NOMO-1 (cell line): Measurements from ENCODE around the gene MFSD6.
"Not testable (repeated sequence)": the region's sequence is repeated elsewhere in the genome, so short reads cannot be mapped to it uniquely, and the experiment has no call there.

ENCODE experiments used
- DNase-seq, 2 experiments: peaks; one replicate each; lab custom pipeline; 2025; ENCODE audit not compliant: unreplicated experiment in 2 of 2; lab: John Stamatoyannopoulos, UW

Gene MFSD6

DNA sequence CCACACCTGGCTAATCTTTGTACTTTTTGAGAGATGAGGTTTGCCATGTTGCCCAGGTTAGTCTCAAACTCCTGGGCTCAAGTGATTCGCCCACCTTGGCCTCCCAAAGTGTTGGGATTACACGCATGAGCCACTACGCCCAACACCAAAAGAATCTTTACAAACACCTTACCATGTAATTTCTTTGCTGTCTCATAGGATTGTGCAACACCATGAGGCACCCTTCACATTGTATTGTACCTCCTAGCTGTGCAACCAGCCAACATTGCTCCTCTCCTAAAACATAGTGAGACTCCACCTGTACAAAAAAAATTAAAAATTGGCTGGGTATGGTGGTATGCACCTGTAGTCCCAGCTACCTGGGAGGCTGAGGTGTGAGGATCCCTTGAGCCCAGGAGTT, 3.1 kb upstream of the MFSD6 start:
- DNase-seq, result no peak

DNA sequence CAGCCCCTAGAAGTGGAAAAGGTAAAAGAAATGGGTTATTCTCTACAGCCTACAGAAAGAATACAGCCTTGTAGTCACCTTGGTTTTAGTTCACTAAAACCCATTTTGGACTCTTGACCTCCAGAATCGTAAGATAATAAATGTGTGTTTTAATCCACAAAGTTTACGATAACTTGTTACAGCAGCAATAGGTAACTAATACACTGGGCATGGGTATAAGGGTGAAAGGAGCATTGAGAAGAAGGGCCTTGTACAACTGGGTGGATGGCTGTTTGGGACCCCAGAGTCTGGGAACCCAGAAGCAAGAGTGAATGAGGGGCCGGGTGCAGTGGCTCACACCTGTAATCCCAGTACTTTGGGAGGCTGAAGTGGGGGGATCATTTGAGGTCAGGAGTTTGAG, 2.2 kb upstream of the MFSD6 start:
- no peak for DNase-seq

DNA sequence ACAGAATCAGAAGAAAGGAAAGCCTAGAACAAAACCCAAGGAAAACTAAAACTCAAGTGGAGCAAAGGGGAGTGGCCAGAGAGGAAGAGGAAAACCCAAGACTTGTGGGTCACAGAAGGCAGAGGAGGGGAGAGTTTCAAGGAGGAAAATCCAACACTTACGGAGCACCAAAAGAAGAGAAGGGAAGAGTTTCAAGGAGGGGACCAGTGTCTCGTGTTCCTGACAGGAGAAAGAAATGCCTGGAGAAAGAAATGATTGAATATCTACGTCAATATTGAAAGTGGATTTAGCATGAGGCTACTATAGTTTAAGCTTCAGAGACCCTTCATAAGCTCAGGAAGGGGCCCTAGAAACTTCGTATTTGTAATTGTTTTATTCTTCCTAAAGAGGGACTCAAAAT, 1.4 kb upstream of the MFSD6 start:
- DNase-seq, result no peak

DNA sequence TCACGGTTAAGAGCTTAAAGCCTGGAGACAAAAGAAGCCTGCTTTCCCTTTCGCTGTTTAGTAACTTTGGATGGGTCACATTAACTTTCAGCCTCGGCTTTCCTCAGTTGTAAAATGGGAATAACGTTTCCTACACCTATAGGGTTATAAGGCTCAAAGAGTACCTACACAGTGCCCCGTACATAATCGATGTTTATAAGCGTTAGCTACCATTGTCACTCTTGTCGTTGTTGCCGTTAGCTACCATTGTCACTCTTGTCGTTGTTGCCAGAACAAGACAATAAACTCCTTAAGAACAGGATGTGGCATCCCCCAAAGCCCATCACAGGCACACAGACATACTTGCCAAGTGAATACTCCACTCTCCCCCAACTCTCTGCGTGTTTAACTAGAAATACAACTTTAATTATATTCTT, 901 bp upstream of the MFSD6 start:
- no peak for DNase-seq

DNA sequence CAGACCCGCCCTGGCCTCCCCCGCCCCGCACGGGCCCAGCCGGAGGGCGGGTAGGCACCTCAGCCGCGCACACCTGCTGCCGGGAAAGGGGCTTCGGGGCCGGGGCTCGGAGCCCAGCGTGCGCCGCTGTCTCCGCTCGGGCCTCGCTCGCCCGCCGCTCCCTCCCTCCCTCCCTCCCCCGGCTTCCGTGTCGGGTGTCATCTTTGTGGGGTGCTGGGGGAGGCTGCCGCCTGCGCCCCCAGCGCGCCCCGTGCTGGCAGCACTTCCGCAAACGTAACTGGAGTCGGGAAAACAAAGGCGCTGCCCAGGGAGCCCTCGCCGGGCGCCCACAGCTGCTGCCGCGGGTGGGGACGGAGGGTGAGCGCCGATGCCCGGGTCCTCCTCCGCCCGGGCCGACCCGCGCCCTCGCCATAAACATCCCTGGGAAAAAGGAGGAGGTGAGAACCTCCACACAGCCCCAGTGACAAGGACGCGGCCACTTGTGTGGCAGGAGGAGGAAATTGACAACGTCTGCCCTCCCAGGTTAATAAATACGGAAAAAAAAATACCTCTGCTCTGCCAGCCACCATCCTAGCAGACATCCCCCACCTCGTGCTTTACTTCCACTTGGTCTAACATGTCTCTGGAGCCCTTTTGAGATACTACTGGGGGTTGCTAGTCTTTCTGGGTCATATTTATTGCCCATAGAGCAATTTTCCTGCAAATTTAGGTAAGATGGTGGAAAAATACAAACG, 550 bp downstream of the MFSD6 start:
- peak; percentile 24 to 45 for DNase-seq

DNA sequence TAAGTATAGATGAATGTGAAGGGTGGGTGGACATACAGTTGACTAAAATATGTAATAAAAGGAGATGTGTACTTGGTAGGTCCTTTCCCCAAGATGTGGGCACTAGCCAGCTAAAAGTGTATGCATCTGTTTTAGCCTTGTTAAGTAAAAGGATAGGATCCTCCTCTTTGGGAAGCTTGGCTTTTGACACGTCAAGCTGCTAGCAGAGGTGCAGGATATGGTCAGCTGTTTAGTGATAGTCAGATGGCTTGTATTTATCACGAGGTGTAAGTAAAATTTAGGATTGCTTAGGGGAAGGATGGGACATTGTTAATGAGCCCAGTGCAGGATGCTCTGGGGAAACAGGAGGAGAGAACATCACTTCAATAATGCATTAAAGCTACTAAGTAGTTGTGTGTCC, 1.5 kb downstream of the MFSD6 start:
- no peak for DNase-seq

DNA sequence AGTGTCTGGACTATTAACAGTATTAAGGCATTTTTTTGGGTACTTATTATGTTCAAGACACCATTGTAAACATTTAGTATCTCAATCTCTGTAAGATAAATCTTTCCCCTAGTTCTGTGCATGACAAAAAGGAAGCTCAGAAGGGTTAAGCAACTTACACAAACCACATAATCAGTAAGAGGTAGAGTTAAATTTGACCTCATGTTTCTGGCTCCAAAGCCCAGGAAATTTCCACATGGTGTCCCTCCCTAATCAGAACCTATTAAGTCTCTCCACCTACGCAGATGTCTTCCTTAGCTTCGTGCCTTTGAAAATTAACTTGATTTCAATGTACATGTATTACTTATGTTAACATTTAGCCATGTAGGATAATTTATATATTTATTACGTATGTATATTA, 2.0 kb downstream of the MFSD6 start:
- DNase-seq, result peak; percentile 31 to 83

DNA sequence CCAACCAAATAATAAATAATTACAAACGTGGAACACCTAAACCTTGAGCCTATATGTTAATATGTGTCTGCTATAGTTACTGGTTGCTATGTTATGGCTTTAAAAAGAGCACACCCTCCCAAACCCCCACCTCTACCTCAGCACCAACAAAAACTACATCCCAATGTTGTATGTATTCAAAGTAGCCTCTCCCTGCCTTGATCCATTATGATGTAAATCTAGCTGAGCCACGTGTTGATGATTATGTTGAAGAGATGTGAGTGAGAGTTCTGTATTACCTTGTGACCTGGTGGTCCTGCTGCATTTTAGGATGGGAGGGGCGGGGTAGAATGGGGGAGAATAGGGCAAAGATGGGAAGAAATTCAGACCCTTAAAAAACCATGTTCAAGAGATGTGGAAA, 4.8 kb downstream of the MFSD6 start:
- DNase-seq, result no peak

DNA sequence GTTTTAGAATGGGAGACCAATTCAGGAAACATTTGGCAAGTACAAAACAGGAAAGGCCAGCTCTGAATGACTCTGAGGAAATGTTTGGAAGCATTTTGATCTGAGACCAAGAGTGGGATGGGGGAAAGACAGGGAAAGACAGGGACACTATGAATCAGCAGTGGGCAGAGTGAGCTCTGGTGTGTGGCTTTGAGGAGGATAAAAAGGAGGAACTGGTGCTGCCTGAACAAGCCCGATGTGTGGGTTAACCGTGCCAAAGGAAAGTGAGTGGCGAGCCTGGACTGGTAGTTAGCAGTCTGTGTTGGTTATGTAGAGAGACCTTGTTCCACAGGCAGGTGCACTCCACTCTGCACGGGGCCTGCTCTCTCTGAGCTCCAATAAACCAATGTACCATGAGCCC, 5.3 kb downstream of the MFSD6 start:
- DNase-seq, result peak; percentile 11 to 39

DNA sequence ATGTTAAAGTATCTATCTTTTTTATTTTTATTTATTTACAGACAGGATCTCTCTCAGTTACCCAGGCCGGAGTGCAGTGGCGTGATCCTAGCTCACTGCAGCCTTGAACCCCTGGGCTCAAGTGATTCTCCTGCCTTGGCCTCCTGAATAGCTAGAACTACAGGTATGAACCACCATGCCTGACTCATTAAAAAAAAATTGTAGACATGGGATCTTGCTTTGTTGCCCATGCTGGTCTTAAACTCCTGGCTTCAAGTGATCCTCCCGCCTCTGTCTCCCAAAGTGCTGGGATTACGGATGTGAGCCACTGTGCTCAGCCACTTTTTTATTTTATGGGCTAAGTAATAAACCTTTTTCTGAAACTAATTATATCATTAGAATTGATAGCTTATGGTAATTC, 7.1 kb downstream of the MFSD6 start:
- DNase-seq, result no peak

DNA sequence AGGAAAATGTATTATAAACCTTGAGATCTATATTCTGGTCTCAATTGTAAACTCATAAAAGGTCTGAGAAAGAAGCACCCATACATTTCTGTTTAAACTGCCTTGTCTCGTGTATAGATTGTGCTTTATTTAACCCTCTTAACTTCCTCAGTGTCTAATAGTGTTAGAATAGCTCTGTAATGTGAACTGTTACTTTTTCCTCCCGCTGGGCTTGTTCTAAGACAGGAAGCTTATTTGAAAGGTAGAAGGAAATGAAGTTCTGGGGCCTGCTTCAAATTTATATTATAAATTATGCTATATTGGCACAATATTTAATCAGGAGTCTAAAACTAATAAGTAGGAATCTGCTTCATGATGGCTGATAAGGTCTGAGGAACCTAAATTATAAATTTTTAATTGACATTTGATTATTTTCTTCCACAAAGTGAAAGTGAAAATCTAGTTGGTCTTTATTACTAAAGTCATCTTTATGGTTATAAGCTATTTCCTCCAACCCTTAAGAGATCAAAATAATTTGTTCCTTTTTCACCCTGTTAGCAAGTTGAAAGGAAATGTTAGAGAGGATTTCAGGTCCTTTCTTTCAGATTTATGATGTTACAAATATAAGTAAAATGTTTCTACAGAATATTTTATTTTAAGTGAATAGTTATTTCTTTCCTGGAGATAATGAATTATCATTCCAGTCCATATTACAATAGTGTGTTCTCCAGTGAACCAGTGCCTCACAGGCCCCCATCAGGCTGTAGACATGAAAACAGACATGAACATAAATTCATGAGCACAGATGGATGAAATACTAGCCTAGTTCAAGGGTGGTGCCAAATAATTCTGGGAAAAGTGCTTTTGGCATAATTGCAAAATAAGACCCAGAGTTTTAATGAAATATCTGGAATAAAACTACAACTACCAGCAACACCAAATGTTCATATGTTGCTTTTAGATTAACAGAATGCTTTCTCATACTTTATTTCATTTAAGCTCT, 7.9 kb downstream of the MFSD6 start:
- no peak for DNase-seq

DNA sequence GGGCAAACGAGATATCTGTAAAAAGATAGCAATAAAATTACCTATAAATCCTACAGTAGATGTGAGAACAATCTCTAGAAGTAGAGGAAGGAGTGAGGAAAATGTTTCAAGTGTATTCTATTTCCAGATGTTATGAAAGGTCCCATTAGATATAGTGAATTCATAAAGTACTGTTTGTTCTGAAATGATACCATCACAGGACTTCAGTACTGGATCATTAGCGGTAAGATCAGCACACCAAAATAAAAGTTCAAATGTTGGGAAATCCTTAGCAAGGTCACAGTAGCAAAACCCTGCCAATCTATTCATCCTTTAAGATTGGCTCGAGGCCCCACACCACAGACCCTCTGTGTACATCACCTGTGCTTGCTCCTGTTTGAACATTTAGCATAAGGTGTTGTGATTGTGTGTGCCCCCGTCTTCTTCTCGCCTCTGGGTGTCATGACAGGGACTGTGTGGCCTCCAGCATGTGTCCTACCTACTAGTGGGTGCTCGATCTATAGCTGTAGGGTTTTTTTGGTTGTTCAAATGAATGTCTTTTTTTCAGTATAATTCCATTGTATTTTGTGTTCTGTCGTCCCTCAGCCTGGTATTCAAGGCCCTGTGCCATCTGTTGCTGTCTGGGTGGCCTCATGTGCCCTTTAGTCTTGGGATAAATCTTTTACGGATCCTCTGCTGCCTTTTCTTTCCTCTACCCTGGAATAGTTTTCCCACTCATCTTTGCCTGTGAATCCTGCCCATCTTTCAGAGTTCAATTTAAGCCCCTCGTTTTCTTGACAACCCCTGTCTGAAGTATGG, 9.1 kb downstream of the MFSD6 start:
- DNase-seq, result no peak

DNA sequence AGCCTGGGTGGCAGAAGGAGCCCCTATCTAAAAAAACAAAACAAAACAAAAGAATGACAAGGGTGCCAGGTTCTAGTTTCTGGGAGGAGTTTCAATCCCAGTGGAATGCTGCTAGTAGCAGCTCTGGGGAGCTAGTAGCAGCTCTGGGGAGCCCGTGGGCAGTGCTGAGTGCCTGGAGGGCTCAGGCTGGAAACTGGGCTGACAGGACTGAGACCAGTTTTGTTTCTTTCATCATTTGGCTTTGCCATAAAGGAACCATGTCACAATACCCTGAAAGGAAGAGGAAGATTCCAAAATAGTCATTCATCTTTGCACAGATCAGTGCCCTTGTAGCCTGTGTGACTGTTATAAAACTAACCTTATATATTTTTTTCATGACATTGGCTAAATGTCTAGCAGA, 10.6 kb downstream of the MFSD6 start:
- DNase-seq, result peak in 1 of 2 experiments; percentile 22

DNA sequence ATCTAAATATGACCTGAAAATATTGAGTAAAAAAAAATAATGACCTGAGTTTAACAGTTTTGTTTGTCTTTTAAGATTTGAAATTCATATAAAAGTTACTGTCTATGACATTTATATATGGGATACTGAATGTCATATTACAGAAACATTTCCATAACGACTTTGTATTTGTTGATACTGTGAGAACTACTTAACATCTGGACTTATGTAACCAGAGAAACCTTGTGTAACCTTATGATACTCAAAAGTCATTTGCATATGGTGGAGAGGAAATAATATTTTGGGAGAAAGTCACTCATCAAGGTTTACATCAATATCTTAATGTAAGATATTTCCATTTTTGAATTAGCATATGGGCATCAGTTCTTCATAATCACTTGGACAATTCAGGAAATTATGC, 12.6 kb downstream of the MFSD6 start:
- peak in 1 of 2 experiments; percentile 41 for DNase-seq

DNA sequence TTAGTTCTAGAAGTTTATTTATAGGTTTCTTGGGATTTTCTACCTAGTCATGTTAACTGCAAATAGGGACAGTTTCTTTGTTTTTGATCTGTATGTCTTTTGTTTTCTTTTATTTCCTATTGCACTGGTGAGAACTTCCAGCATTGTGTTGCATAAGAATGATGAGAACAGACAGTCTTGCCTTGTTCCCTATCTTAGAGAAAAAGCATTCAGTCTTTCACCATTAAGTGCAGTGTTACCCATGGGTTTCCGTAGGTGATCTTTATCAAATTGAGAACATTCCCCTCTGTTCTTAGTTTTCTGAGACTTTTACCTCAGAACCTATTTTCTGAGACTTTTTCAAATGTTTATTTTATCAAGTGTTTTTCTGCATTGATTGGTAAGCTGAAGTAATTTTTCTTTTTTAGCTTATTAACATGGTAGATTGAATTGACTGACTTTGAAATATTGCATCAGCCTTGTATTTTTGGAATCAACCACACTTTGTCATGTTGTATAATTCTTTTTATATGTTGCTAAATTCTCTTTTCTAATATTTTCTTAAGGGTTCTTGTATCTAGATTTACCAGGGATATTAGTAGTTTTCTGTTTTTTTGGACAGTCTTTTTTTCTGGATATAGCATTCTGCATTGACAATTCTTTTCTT, 17.2 kb downstream of the MFSD6 start:
- DNase-seq, result peak; percentile 24 to 65

DNA sequence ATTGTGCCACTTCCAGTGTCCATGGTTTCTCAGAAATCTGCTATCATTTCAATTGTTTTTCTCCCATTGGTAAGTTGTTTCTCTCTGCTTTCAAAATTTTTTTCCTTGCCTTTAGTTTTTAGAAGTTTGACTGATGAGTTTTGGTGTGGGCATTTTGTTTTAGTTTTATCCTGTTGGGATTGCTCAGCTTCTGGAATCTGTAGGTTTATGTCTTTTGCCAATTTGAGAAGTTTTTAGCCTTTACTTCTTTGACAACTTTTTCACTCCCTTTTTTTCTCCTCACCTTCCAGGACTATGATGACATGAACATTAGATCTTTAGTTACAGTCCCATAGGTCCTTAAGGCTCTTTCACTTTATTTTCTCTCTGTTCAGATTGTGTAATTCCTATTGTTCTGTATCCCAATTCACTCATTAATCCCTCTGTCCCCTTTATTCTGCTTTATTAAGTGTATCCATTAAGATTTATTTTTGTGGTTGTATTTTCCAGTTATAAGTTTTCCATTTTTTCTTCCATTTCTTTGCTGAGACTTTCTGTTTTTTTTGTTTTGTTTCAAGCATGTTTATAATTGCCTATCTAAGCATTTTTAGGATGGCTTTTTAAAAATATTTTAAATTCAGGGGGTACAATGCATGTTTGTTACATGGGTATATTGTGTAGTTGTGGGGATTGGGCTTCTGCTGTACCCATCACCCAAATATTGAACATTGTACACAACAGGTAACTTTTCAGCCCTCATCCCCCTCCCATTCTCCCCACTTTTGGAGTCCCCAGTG, 17.9 kb downstream of the MFSD6 start:
- DNase-seq, result no peak

DNA sequence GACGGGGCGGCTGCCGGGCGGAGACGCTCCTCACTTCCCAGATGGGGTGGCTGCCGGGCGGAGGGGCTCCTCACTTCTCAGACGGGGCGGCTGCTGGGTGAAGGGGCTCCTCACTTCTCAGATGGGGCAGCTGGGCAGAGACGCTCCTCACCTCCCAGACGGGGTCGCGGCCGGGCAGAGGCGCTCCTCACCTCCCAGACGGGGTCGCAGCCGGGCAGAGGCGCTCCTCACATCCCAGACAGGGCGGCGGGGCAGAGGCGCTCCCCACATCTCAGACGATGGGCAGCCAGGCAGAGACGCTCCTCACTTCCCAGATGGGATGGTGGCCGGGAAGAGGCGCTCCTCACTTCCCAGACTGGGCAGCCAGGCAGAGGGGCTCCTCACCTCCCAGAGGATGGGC, 22.7 kb downstream of the MFSD6 start:
- DNase-seq, result not testable (repeated sequence)

DNA sequence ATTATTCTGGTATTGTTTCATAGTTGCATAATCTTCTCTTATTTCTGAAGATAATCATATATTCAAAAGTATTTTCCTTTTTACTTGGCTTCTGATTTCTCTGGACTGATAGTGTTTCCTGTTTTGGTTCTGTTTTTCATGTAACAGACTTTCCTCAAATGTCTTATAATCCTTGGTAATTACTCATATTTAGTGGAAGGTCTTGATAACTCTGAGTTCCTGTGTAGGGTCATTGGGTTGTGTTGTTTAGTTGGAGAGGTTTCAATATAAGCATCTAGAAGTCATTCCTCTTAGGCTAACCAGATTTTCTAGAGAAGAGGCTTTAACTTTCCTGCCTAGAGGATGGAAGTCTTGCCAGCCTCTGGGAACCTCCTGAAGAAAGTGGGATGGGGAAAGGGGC, 23.8 kb downstream of the MFSD6 start:
- no peak for DNase-seq

DNA sequence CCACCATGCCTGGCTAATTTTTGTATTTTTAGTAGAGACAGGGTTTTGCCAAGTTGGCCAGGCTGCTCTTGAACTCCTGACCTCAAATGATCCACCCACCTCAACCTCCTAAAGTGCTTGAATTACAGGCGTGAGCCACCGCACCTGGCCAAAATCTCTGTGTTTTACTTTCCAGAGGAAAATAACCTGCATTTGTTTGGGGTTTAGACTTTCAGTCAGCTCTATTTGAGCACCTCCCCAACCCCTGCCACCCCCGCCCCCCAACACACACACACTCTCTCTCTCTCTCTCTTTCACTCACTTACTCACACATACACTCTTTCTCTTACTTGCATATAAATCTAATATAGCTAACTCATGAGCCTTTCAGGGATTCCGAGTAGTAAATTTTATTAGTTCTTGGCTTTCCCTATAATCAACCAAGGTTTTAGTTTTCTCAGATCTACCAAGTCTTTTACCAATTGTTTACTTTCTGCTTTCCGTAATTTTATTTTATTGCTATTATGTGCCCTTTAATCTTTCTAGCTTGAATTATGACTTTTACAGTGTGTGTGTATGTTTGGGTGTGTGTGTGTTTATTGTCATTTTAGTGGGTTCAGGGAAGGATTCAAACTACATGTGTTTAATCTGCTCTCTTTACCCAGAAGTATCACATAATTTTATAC, 24.5 kb downstream of the MFSD6 start:
- DNase-seq, result no peak
